Panc1 (cell line): ENCODE results near the gene NUB1.

Experiments
- CTCF ChIP-seq: fragments of 450-650 bp; IDR thresholded peaks from 2 replicates; pipeline ENCODE4 v1.5.1; 2017; ENCODE audit warnings: mild to moderate bottlenecking
- POLR2AphosphoS5 ChIP-seq: IDR thresholded peaks from 2 replicates; pipeline ENCODE4 v1.6.1; 2012; ENCODE audit warnings: mild to moderate bottlenecking, low read depth, low read length, moderate library complexity
- SIN3A ChIP-seq: IDR thresholded peaks from 2 replicates; pipeline ENCODE4 v1.6.1; 2012; ENCODE audit warnings: low read depth, mild to moderate bottlenecking, low read length, moderate library complexity, borderline replicate concordance; ENCODE audit not compliant: insufficient read depth

- no peak for TF ChIP-seq CTCF
- TF ChIP-seq POLR2AphosphoS5: no peak
- no peak for TF ChIP-seq SIN3A
These were observed 41.5 kb upstream of the NUB1 start for GRCh38 chr7:151299940-151300645.
